ENCODE data around the gene PSAP. TPM values are rescaled to one million over a fixed set of nuclear protein-coding genes. Genes with fewer than 3 reads are reported as not detected.

PSAP gene
- total and polyA plus RNA-seq, 4 donors, result 496 to 1,828 (median 1,097) TPM

- DNase-seq (no peak), ATAC-seq (ENCODE audit: insufficient read depth, low FRiP score) (no peak)
- H3K27me3 ChIP-seq (ENCODE audit: control insufficient read depth in 3 of 3, insufficient read depth in 3 of 3, low read length in 2 of 3), result no peaks in the 10 kb centered on the region
- H3K9ac ChIP-seq (ENCODE audit: insufficient read depth in 1 of 2, low read length in 2 of 2), result peak overlapping the region in 1 of 2 donors; percentile 65
- H3K36me3 ChIP-seq (ENCODE audit: control insufficient read depth in 4 of 4, insufficient read depth in 4 of 4, low read length in 4 of 4), result peaks cover 0 to 6% (median 0%) of the 10 kb centered on the region in 4 donors
- TF ChIP-seq, protein P1, sequence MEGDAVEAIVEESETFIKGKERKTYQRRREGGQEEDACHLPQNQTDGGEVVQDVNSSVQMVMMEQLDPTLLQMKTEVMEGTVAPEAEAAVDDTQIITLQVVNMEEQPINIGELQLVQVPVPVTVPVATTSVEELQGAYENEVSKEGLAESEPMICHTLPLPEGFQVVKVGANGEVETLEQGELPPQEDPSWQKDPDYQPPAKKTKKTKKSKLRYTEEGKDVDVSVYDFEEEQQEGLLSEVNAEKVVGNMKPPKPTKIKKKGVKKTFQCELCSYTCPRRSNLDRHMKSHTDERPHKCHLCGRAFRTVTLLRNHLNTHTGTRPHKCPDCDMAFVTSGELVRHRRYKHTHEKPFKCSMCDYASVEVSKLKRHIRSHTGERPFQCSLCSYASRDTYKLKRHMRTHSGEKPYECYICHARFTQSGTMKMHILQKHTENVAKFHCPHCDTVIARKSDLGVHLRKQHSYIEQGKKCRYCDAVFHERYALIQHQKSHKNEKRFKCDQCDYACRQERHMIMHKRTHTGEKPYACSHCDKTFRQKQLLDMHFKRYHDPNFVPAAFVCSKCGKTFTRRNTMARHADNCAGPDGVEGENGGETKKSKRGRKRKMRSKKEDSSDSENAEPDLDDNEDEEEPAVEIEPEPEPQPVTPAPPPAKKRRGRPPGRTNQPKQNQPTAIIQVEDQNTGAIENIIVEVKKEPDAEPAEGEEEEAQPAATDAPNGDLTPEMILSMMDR (IDR thresholded peaks at IDR 0.05; ENCODE audit: control extremely low read depth, extremely low read depth), result no peak
- no peak overlapping the region for H3K27ac ChIP-seq (ENCODE audit: low read depth in 1 of 2, low read length in 1 of 2)
- no peaks in the 10 kb centered on the region for H3K9me3 ChIP-seq (ENCODE audit: control insufficient read depth in 4 of 4, insufficient read depth in 3 of 4, low read length in 3 of 4)
- H3K4me1 ChIP-seq (ENCODE audit: control insufficient read depth in 5 of 5, insufficient read depth in 5 of 5, low read length in 5 of 5), result peaks cover 0 to 19% (median 11%) of the 10 kb centered on the region in 5 donors
- H3K4me3 ChIP-seq, result no peak overlapping the region
- WGBS, 2 donors, result 89 to 92% methylated on average over 17 of the region's 17 CpGs
Measured at GRCh38 chr10:71849461-71849908, 1.6 kb downstream of the PSAP start.

GRCh38 chr10:71848325-71849275, 2.5 kb downstream of the PSAP start:
- TF ChIP-seq, protein P1 (IDR thresholded peaks at IDR 0.05; ENCODE audit: control extremely low read depth, extremely low read depth), result no peak
- WGBS, 2 donors, result 83 to 91% methylated on average over 11 of the region's 11 CpGs
- H3K9me3 ChIP-seq (ENCODE audit: control insufficient read depth in 4 of 4, insufficient read depth in 3 of 4, low read length in 3 of 4), result no peaks in the 10 kb centered on the region
- ATAC-seq (ENCODE audit: insufficient read depth, low FRiP score), result no peak
- H3K4me1 ChIP-seq (ENCODE audit: control insufficient read depth in 5 of 5, insufficient read depth in 5 of 5, low read length in 5 of 5), result peaks cover 0 to 20% (median 11%) of the 10 kb centered on the region in 5 donors
- DNase-seq, result no peak
- H3K27me3 ChIP-seq (ENCODE audit: control insufficient read depth in 3 of 3, insufficient read depth in 3 of 3, low read length in 2 of 3), result no peaks in the 10 kb centered on the region
- H3K36me3 ChIP-seq (ENCODE audit: control insufficient read depth in 4 of 4, insufficient read depth in 4 of 4, low read length in 4 of 4), result peaks cover 0 to 6% (median 0%) of the 10 kb centered on the region in 4 donors
- H3K9ac ChIP-seq (ENCODE audit: insufficient read depth in 1 of 2, low read length in 2 of 2), result no peak overlapping the region
- H3K27ac ChIP-seq (ENCODE audit: low read depth in 1 of 2, low read length in 1 of 2), result peak overlapping the region in 1 of 2 donors; percentile 35
- no peak overlapping the region for H3K4me3 ChIP-seq

DNA sequence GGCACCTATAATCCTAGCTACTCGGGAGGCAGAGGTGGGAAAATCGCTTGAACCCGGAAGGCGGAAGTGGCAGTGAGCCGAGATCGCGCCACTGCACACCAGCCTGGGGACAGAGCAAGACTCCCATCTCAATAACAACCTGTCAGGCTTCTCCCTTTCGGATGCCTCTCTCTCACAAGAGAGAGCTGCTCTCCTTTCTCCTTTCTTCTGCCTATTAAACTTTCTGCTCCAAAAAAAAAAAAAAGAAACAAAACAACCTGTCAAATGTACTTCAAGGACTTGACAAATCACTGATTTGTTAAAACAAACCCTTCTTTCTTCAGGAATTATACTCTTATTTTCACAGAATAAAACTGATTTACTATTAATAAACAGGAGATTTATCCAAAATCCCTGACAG, 3.6 kb downstream of the PSAP start:
- no peak overlapping the region for H3K27ac ChIP-seq (ENCODE audit: low read depth in 1 of 2, low read length in 1 of 2)
- TF ChIP-seq, protein P1 (IDR thresholded peaks at IDR 0.05; ENCODE audit: control extremely low read depth, extremely low read depth), result no peak
- DNase-seq (no peak), ATAC-seq (ENCODE audit: insufficient read depth, low FRiP score) (no peak)
- no peak overlapping the region for H3K4me3 ChIP-seq
- H3K9me3 ChIP-seq (ENCODE audit: control insufficient read depth in 4 of 4, insufficient read depth in 3 of 4, low read length in 3 of 4), result no peaks in the 10 kb centered on the region
- H3K4me1 ChIP-seq (ENCODE audit: control insufficient read depth in 5 of 5, insufficient read depth in 5 of 5, low read length in 5 of 5), result peaks cover 0 to 27% (median 11%) of the 10 kb centered on the region in 5 donors
- H3K27me3 ChIP-seq (ENCODE audit: control insufficient read depth in 3 of 3, insufficient read depth in 3 of 3, low read length in 2 of 3), result no peaks in the 10 kb centered on the region
- no peak overlapping the region for H3K9ac ChIP-seq (ENCODE audit: insufficient read depth in 1 of 2, low read length in 2 of 2)
- WGBS, 2 donors, result 94 to 97% methylated on average over 8 of the region's 8 CpGs
- peaks cover 0 to 6% (median 0%) of the 10 kb centered on the region in 4 donors for H3K36me3 ChIP-seq (ENCODE audit: control insufficient read depth in 4 of 4, insufficient read depth in 4 of 4, low read length in 4 of 4)
